NCI-H1436 (cell line): ENCODE results near the gene ASIC1.
A peak's percentile ranks its signal among the peaks of the same experiment; 100 is the strongest.

Source experiments
- DNase-seq: peaks from one replicate; lab custom pipeline; 2025; lab: John Stamatoyannopoulos, UW

ASIC1 gene

DNA sequence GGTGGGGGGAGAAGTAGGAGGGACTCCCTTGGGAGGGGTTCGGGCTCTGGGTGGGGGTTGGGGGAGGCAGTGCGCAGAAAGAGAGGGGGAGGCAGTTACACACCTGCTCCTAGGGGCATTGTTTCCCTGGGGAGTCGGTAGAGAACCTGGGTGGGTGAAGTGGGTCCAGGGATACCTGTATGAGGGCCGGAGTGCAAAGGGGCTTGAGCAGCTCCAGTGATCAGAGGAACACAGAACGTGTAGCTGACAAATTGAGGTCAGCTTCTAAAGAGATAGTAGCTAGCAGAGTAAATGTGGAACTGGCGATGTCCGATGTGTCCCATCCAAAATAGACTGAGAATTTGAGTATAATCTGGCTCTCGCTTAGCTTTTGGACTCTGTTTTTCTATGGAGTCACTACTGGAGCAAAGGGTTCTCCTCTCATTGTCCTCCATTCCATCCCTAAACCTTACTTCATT lies 28.2 kb downstream of the ASIC1 start:
- DNase-seq = peak; percentile 77

GRCh38 chr12:50086148-50086547 lies 28.8 kb downstream of the ASIC1 start:
- DNase-seq = no peak

- DNase-seq = no peak
Measured at GRCh38 chr12:50087151-50087550, 29.8 kb downstream of the ASIC1 start.

DNA sequence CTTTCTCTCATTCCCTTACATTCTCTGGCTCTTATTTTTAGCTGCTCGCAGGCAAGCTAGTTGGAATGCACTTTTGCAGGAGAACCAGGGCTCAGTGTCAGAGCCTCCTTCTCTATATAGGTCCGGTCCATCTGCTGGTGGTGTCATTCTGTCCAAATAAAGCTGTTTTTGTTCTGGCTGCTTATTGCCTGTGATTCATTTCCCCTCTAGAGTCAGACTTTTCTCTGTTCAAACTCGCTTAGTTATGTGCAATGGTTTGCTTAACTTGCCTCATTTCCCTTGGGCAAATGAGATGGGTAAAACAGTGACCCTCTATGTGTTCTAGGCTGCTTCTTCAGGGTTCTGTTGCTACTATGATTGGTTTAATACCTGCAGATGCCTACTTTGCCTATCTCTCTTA lies 30.6 kb downstream of the ASIC1 start:
- no peak for DNase-seq

DNA sequence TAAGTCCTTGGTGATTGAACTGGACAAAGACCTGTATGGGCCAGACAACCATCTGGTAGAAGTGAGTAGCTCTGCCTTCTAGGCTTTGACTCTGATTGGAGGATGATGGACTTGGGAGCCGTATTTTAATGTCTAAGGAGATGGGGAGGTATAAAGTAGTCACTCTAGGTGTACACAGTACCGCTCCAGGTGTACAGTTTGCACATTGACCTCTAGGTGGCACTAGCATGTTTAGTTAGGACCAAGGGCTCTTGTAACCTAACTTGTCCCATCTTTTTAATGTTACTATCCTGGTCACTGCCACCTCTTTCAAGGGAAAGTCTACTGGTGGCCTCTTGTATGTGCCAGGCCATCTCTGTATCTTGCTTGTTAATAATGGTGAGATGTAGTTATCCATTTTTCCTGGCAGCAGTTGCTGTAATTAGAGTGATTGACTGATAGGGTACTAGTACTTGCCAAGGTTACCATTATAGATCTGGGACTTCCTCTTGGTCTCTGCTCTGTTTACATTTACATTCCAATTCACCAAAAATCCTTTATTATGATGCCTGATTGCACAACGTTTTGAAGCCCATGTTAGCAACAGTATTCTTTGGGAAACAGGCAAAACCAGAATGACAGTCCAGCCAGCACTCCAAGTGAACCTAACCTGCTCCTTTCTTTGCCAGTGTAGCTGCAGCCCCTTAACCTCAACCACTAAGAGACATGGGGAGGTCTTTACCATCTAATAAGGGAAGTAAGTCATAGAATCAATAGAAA lies 31.4 kb downstream of the ASIC1 start:
- peak; percentile 54 for DNase-seq

DNA sequence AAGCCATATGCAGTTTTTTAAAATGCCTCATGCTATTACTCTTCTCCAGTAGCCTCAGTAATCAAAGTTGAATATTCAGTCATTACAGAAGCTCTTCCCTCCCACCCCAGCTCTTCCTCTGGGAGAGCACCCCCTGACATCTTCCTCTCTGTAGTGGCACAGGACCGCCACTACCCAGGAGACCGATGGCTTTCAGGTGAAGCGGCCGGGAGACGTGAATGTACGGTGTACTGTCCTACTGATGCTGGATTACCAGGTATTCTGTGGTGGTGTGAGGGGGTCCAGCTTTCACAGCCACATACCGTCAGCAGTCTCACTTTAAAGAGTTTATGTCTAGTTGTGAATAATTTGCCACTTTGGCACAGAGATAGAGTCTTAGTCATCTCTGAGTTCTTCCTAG lies 32.3 kb downstream of the ASIC1 start:
- DNase-seq = no peak

DNA sequence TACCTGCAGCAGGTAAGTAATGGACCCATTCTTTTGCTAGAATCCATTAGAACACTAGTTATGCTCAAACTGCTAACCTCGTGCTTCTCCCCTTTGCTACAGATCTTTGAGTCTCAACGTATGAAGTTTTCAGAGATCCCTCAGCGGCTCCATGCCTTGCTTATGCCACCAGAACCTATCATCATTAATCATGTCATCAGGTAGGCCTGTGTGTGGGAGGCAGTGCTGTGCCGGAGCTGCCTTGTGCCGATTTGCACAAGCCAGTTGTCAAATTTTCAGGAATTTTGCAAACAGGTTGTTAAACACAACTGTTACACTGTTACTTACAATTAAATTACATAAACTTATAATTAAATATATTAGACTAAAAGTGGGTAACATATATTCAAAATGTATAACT lies 33.0 kb downstream of the ASIC1 start:
- DNase-seq = no peak

DNA sequence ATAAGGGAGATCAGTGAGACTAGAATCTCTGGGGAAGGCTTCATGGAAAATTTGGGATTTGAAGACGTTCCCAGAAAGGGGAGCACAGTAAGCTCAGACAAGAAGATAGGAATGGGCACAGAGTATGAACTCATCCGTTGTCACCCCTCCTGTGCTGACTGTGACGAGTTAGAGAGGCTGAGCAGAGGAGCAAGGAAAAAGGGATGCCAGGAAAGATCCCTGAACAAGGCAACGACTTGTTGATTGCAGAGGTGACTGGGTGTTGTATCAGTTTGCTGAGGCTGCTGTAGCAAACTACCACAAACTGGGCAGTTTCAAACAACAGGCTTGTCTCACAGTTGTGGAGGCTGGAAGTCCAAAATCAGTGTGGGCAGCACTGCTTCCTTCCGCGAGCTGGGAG lies 40.6 kb downstream of the ASIC1 start:
- no peak for DNase-seq

DNA sequence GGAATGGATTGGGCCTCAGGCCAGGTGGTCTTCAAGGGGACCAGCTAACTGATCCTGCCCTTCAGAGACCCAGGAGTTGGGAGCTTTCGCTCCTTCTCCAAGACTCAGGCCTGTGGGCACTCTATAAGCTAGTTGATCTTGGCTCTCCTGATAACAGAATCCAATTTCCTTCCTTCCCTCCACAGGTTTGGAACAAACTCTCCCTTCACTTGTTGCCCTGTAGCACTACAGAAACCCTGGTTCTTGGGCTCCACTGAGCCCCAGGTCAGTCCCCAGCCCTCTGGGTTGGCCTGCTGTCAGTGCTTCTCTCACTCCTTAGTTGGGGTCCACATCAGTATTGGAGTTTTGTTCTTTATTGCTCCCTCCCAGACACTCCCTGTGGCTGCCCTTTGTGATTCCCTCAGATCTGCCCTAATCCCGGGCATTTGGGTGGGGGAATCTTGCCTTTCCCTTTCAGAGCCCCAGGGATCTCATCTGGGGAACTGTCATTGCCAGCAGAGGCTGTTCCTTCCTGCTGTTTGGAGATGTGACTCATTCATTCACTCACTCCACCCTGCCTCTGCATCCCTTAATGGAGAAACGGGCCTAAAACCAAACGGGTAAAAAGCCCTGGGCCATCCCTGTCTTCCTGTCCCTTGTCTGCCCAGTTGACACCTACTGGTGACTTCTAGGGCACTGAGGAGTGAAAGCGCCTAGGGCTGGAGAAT lies 42.1 kb downstream of the ASIC1 start:
- DNase-seq = no peak

- no peak for DNase-seq
Measured at GRCh38 chr12:50100561-50100960, 43.2 kb downstream of the ASIC1 start.

DNA sequence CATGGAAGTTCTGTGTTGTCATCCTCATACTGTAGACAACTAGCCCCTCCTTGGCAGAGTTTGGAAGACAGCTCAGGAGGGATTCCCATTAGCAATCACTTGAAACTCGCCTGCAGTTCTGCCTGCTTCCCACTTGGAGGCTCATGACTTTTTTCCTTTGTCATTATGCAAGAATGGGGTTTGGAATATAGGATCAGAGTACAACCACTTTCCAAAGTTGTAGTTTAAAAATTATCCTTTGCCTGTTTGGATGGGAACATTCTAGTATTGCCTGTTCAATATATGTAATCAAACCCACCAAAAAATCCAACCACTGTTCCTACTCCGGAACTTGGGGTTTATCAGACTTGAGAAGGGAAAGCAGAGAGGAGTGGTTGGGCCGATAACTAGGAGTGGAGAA lies 44.3 kb downstream of the ASIC1 start:
- no peak for DNase-seq

GRCh38 chr12:50102131-50102531 lies 44.7 kb downstream of the ASIC1 start:
- no peak for DNase-seq

DNA sequence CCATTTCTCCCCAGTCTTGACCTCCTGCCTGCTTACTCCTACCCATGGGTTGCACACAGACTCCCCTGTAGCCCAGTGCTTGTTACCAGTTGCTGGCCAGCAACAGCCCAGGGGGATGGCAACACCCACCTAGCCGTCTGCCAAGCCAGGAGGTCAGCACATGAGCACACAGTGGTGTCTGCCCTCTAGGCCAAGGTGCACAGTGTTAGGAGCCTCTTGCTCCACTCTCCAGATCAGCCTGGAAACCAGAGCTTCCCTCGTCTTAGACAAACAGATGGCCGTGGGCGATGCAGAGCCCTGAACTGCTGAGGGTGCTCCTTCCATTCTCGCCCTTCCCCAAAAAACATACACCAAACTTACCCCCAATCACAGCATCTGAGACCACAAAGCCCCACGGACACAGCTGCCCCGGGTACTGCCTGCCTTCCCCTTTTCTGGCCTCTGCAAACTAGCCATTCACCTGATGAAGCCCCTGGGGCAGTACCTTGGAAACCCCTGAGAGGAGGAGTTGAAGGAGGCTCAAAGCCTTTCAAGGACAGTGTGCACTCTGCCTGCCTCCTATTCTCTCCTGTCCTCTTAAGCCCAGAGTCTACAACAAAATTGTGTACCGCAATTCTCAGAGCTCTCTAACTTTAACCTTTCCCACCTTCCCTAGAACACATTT lies 45.4 kb downstream of the ASIC1 start:
- DNase-seq = no peak

GRCh38 chr12:50103351-50103750 lies 46.0 kb downstream of the ASIC1 start:
- DNase-seq = no peak

DNA sequence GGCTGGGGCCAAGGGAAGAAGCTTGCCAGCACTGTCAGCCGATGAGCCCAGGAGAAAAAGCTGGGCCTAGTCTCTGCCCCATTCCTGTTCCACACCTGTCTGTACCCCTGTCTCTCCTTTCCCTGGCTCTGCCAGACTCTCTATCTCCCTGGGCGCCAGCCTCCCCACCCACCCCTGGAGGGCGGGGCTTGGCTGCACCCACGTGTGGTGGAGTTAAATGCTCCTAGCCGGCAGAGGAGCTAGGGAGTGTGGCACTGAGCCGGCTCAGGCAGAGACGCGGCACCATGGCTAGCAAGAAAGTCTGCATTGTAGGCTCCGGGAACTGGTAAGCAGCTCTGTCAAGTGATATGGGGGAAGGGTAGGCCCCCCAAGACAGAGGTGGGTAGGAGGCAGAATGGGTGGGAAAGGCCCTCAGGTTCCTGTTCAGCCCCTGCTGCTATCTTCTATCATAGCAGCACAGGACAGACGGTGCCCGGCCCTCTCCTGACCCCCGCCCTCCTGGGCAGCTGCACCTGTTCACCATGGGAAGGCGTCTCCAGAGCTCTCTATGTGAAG lies 46.4 kb downstream of the ASIC1 start, which contains the start of gene GPD1:
GPD1 (plus strand) TSS at position 242 of the 555 bp plus-strand sequence; CDS start at position 285, 43 bp downstream.
- DNase-seq = peak; percentile 73

DNA sequence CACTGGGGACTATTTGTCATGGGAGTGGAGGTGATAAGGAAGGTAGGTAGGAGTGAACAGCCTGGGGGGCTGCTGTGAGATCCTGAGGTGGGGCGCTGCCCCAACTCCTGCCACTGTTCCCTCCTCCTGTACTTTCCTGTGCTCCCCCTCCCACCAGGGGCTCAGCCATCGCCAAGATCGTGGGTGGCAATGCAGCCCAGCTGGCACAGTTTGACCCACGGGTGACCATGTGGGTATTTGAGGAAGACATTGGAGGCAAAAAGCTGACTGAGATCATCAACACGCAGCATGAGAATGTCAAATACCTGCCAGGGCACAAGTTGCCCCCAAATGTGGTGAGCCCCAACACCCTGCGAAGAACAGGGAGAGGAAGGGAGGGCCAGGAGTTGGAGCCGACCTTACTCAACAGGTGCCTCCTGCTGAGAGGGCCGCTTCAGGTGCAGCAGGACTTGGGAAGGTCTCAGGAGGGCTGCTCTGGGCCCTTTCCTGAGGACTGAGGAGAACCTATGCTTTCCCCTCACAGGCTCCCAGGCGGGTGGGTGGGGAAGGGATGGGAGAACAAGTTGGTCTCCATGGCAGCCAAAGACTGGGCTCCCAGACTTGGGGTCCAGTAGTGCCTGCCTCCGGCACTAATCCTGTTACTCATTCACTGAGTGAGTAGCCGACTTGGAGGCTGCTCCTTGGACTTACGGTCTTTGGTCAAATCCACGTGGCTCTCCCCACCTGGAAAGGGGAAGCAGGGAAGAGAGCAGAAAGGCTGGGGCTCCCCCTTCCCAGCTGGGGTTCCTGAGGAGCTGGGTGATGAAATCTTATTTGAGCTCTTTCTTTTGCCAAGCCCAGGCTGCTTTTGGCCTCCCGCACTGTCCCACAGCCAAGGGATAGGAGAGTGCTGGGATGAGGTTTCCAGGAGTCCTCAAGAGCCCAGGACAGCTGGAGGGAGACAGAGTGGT lies 47.3 kb downstream of the ASIC1 start:
- no peak for DNase-seq

GRCh38 chr12:50105913-50106450 lies 48.6 kb downstream of the ASIC1 start:
- DNase-seq = no peak

- no peak for DNase-seq
Measured at GRCh38 chr12:50106907-50107306, 49.5 kb downstream of the ASIC1 start.

GRCh38 chr12:50107416-50108268 lies 50.2 kb downstream of the ASIC1 start:
- DNase-seq = no peak

- DNase-seq = no peak
Measured at GRCh38 chr12:50109319-50109718, 51.9 kb downstream of the ASIC1 start.
